Measurements from ENCODE around the gene TIMM13.

Gene TIMM13

GRCh38 chr19:2428756-2429711 is 1.6 kb upstream of the TIMM13 start:
- peaks cover 40% of the 10 kb centered on the region for H3K4me1 ChIP-seq (ENCODE audit: control insufficient read depth, insufficient read depth, low read length)
- H3K27me3 ChIP-seq (ENCODE audit: control insufficient read depth in 1 of 2, insufficient read depth in 2 of 2, low read length in 2 of 2), result no peaks in the 10 kb centered on the region
- no peaks in the 10 kb centered on the region for H3K9me3 ChIP-seq (ENCODE audit: control insufficient read depth in 2 of 2, low read length in 2 of 2)
- H3K27ac ChIP-seq (ENCODE audit: low read length), result peak overlapping the region; percentile 95
- H3K4me3 ChIP-seq (ENCODE audit: low read length in 2 of 2), result peak overlapping the region; percentile 71 to 92
- H3K36me3 ChIP-seq (ENCODE audit: control insufficient read depth in 2 of 2, insufficient read depth in 2 of 2, low read length in 2 of 2), result peaks cover 6 to 8% of the 10 kb centered on the region in 2 donors
- H3K9ac ChIP-seq (ENCODE audit: low read length in 2 of 2), result peak overlapping the region in 1 of 2 donors; percentile 86

DNA sequence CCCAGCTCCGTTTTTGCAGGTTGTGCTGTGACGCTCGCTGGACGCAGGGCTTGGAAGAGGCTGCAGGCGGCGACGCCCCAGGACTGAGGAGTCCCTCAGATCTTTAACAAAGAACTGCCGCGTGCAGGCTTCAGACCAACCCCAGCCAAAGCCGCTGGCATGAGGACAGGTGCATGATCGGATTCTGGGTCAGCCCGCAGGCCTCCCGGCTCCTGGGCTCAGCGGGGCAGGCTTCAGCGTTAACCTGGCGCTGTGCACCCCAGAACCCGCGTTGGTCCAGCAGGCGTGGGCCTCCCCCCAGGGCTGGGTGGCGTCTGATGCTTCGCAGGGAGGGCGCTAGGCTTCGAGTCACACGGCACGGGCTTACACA is 920 bp upstream of the TIMM13 start:
- Histone ChIP-seq H3K9ac (ENCODE audit: low read length in 2 of 2) (peak overlapping the region; percentile 86 to 94), H3K4me3 (ENCODE audit: low read length in 2 of 2) (peak overlapping the region; percentile 71 to 92), H3K27ac (ENCODE audit: low read length) (peak overlapping the region; percentile 95), H3K4me1 (ENCODE audit: control insufficient read depth, insufficient read depth, low read length) (peaks cover 40% of the 10 kb centered on the region), H3K27me3 (ENCODE audit: control insufficient read depth in 1 of 2, insufficient read depth in 2 of 2, low read length in 2 of 2) (no peaks in the 10 kb centered on the region), H3K9me3 (ENCODE audit: control insufficient read depth in 2 of 2, low read length in 2 of 2) (no peaks in the 10 kb centered on the region), H3K36me3 (ENCODE audit: control insufficient read depth in 2 of 2, insufficient read depth in 2 of 2, low read length in 2 of 2) (peaks cover 5 to 6% of the 10 kb centered on the region in 2 donors)

DNA sequence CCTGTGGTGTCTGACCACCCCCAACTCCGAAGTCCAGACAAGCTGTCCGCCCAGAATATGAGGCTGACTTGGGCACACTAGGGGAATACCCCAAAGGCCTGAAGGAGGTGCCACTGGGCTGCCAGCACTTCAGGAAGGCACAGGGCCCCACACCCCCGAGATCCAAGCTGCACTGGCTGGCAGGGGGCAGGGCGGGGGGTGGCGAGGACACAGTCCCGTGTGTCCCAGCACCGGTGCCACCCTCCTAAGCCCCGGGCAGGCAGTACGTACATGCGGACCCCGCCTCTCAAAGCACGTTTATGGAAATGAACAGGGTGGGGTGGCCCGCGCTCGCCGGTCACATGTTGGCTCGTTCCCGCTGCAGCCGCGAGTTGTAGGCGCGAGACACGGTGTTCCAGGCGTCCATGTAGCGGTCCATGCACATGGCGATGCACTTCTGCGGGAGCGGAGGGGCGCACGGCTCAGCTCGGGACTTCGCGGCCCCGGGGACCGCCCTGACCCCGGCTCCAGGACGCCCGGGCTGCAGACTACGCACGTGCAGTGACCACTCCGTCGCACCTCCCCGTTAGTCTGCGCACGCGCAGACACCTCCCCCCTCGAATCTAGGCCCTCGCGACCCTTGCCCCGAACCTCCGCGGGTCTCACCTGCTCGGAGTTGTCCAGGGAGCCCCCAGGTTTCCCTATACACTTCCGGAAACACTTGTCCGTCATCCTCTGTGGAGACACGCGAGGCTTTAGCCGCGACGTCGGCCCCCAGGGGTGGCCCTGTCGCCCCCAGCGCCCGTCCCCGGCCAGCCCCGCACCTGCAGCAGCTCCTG is 566 bp downstream of the TIMM13 start:
- peaks cover 40% of the 10 kb centered on the region for H3K4me1 ChIP-seq (ENCODE audit: control insufficient read depth, insufficient read depth, low read length)
- no peaks in the 10 kb centered on the region for H3K9me3 ChIP-seq (ENCODE audit: control insufficient read depth in 2 of 2, low read length in 2 of 2)
- H3K36me3 ChIP-seq (ENCODE audit: control insufficient read depth in 2 of 2, insufficient read depth in 2 of 2, low read length in 2 of 2), result peaks cover 5 to 6% of the 10 kb centered on the region in 2 donors
- peak overlapping the region; percentile 95 for H3K27ac ChIP-seq (ENCODE audit: low read length)
- H3K9ac ChIP-seq (ENCODE audit: low read length in 2 of 2), result peak overlapping the region; percentile 60 to 86
- peak overlapping the region; percentile 71 to 92 for H3K4me3 ChIP-seq (ENCODE audit: low read length in 2 of 2)
- no peaks in the 10 kb centered on the region for H3K27me3 ChIP-seq (ENCODE audit: control insufficient read depth in 1 of 2, insufficient read depth in 2 of 2, low read length in 2 of 2)

DNA sequence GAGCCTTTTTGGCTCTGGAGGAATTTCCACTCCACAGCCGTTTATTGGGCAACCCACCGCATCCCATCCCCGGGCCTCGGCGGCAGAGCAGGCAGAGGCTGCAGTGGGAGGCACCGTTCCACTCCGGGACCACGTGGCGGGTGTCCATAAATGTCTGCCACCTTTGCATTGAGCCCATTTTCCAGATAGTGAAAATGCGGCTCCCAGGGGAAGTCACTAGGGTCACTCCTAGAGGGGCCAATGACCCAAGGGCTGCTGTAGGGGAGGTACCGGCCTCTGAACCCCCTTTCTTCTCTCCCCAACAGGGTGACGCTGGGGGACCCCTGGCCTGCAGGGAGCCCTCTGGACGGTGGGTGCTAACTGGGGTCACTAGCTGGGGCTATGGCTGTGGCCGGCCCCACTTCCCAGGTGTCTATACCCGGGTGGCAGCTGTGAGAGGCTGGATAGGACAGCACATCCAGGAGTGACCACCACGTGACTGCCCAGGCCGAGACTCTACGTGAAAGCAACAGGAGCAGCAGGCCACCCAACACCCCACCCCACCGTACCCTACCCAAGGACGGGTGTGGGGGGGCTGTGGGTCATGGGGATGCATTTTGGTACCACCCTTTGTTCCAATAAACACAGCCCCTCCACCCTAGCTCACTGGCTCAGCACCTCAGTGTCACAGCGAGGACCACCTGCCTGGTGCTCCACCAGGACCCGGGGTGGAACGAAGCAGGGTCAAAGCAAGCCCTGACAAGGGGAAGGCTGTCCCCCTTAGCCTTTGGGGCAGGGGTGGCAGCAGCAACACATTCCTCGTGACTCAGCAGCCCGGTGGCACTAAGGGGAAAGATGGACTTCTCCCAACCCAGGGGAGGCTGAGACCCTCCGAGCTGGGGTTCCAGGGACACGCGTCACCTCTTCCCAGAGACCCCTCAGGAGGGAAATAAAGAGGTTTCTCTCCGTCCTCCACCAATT is 1.5 kb downstream of the TIMM13 start:
- Histone ChIP-seq H3K9ac (ENCODE audit: low read length in 2 of 2) (peak overlapping the region in 1 of 2 donors; percentile 86), H3K27ac (ENCODE audit: low read length) (no peak overlapping the region), H3K9me3 (ENCODE audit: control insufficient read depth in 2 of 2, low read length in 2 of 2) (no peaks in the 10 kb centered on the region), H3K36me3 (ENCODE audit: control insufficient read depth in 2 of 2, insufficient read depth in 2 of 2, low read length in 2 of 2) (no peaks in the 10 kb centered on the region), H3K4me3 (ENCODE audit: low read length in 2 of 2) (peak overlapping the region; percentile 71 to 92), H3K27me3 (ENCODE audit: control insufficient read depth in 1 of 2, insufficient read depth in 2 of 2, low read length in 2 of 2) (no peaks in the 10 kb centered on the region), H3K4me1 (ENCODE audit: control insufficient read depth, insufficient read depth, low read length) (peaks cover 40% of the 10 kb centered on the region)

DNA sequence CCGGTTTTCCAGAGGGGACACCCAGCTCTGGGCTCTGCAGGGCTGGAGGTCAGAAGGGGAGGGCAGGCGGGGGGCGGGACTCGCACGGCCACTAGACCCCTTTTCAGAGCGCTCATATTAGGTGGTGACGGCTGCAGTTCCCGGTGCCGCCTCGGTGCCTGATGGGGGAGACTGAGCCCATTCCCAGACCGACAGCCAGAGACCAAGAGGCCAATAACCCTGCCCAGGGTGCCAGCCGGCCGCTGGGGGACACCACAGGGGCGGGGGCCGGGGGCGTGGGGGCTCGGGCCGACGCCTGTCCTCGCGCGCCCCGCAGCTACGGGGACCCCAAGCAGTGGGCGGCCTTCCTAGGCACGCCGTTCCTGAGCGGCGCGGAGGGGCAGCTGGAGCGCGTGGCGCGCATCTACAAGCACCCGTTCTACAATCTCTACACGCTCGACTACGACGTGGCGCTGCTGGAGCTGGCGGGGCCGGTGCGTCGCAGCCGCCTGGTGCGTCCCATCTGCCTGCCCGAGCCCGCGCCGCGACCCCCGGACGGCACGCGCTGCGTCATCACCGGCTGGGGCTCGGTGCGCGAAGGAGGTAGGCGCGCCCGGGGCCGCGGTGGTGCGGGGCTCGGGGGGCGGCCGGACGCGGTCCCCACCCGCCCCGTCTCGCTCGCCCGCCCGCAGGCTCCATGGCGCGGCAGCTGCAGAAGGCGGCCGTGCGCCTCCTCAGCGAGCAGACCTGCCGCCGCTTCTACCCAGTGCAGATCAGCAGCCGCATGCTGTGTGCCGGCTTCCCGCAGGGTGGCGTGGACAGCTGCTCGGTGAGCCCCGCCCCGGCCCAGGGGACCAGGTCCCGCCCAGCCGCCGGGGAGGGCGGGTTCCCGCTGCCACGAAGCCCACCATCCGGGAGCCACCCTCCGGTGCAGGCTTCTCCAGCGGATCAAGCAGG is 2.4 kb downstream of the TIMM13 start:
- Histone ChIP-seq H3K4me3 (ENCODE audit: low read length in 2 of 2) (peak overlapping the region in 1 of 2 donors; percentile 22), H3K4me1 (ENCODE audit: control insufficient read depth, insufficient read depth, low read length) (peaks cover 40% of the 10 kb centered on the region), H3K27me3 (ENCODE audit: control insufficient read depth in 1 of 2, insufficient read depth in 2 of 2, low read length in 2 of 2) (no peaks in the 10 kb centered on the region), H3K27ac (ENCODE audit: low read length) (no peak overlapping the region), H3K9ac (ENCODE audit: low read length in 2 of 2) (no peak overlapping the region), H3K9me3 (ENCODE audit: control insufficient read depth in 2 of 2, low read length in 2 of 2) (no peaks in the 10 kb centered on the region), H3K36me3 (ENCODE audit: control insufficient read depth in 2 of 2, insufficient read depth in 2 of 2, low read length in 2 of 2) (no peaks in the 10 kb centered on the region)

GRCh38 chr19:2423915-2424685 is 3.3 kb downstream of the TIMM13 start:
- no peak overlapping the region for H3K27ac ChIP-seq (ENCODE audit: low read length)
- peaks cover 40% of the 10 kb centered on the region for H3K4me1 ChIP-seq (ENCODE audit: control insufficient read depth, insufficient read depth, low read length)
- no peaks in the 10 kb centered on the region for H3K9me3 ChIP-seq (ENCODE audit: control insufficient read depth in 2 of 2, low read length in 2 of 2)
- H3K9ac ChIP-seq (ENCODE audit: low read length in 2 of 2), result no peak overlapping the region
- H3K4me3 ChIP-seq (ENCODE audit: low read length in 2 of 2), result no peak overlapping the region
- H3K36me3 ChIP-seq (ENCODE audit: control insufficient read depth in 2 of 2, insufficient read depth in 2 of 2, low read length in 2 of 2), result no peaks in the 10 kb centered on the region
- no peaks in the 10 kb centered on the region for H3K27me3 ChIP-seq (ENCODE audit: control insufficient read depth in 1 of 2, insufficient read depth in 2 of 2, low read length in 2 of 2)

- no peaks in the 10 kb centered on the region for H3K36me3 ChIP-seq (ENCODE audit: control insufficient read depth in 2 of 2, insufficient read depth in 2 of 2, low read length in 2 of 2)
- no peak overlapping the region for H3K4me3 ChIP-seq (ENCODE audit: low read length in 2 of 2)
- no peaks in the 10 kb centered on the region for H3K9me3 ChIP-seq (ENCODE audit: control insufficient read depth in 2 of 2, low read length in 2 of 2)
- peaks cover 31% of the 10 kb centered on the region for H3K4me1 ChIP-seq (ENCODE audit: control insufficient read depth, insufficient read depth, low read length)
- H3K27me3 ChIP-seq (ENCODE audit: control insufficient read depth in 1 of 2, insufficient read depth in 2 of 2, low read length in 2 of 2), result no peaks in the 10 kb centered on the region
- H3K27ac ChIP-seq (ENCODE audit: low read length), result no peak overlapping the region
- H3K9ac ChIP-seq (ENCODE audit: low read length in 2 of 2), result no peak overlapping the region
Measured at GRCh38 chr19:2423071-2423914, 4.1 kb downstream of the TIMM13 start.

GRCh38 chr19:2421581-2422306 is 5.6 kb downstream of the TIMM13 start:
- H3K27me3 ChIP-seq (ENCODE audit: control insufficient read depth in 1 of 2, insufficient read depth in 2 of 2, low read length in 2 of 2), result no peaks in the 10 kb centered on the region
- peaks cover 0 to 3% of the 10 kb centered on the region in 2 donors for H3K36me3 ChIP-seq (ENCODE audit: control insufficient read depth in 2 of 2, insufficient read depth in 2 of 2, low read length in 2 of 2)
- H3K9ac ChIP-seq (ENCODE audit: low read length in 2 of 2), result no peak overlapping the region
- peaks cover 0 to 1% of the 10 kb centered on the region in 2 donors for H3K9me3 ChIP-seq (ENCODE audit: control insufficient read depth in 2 of 2, low read length in 2 of 2)
- H3K4me3 ChIP-seq (ENCODE audit: low read length in 2 of 2), result no peak overlapping the region
- no peak overlapping the region for H3K27ac ChIP-seq (ENCODE audit: low read length)
- peaks cover 22% of the 10 kb centered on the region for H3K4me1 ChIP-seq (ENCODE audit: control insufficient read depth, insufficient read depth, low read length)

Data from stomach smooth muscle (tissue), 2 donors.